ENCODE results near the gene GALNT3.

DNA sequence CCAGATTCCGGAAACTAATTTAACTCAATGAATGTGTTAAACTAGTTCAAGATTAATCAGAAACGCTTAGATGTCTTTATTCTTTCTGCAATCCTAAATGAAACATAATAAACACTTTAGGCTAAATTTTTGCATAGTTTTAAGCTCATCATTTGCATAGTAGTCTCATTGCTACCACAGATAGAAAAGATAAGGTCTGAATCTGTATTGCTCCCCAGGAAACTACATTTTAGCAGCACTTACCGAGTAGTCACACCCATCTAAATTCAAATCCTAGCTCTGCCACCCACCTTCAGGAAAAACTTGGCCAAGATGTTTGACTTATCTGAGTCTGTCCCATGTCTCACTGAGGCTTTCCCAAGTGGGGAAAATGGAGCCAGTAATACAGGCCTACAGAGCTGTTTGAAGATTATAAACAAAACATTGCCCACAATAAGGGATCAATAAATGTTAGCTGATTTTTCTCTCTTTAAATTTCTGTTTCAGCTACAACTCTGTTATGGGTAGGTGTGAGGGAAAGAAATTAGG is 87.0 kb downstream of the GALNT3 start:
- TF ChIP-seq, protein P1, sequence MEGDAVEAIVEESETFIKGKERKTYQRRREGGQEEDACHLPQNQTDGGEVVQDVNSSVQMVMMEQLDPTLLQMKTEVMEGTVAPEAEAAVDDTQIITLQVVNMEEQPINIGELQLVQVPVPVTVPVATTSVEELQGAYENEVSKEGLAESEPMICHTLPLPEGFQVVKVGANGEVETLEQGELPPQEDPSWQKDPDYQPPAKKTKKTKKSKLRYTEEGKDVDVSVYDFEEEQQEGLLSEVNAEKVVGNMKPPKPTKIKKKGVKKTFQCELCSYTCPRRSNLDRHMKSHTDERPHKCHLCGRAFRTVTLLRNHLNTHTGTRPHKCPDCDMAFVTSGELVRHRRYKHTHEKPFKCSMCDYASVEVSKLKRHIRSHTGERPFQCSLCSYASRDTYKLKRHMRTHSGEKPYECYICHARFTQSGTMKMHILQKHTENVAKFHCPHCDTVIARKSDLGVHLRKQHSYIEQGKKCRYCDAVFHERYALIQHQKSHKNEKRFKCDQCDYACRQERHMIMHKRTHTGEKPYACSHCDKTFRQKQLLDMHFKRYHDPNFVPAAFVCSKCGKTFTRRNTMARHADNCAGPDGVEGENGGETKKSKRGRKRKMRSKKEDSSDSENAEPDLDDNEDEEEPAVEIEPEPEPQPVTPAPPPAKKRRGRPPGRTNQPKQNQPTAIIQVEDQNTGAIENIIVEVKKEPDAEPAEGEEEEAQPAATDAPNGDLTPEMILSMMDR (IDR thresholded peaks at IDR 0.05), result no peak
- TF ChIP-seq POLR2AphosphoS5 (IDR thresholded peaks at IDR 0.05), result no peak

All from sigmoid colon (tissue), 4 donors.